ENCODE measurements around the gene MYCBPAP.

The MYCBPAP gene

DNA sequence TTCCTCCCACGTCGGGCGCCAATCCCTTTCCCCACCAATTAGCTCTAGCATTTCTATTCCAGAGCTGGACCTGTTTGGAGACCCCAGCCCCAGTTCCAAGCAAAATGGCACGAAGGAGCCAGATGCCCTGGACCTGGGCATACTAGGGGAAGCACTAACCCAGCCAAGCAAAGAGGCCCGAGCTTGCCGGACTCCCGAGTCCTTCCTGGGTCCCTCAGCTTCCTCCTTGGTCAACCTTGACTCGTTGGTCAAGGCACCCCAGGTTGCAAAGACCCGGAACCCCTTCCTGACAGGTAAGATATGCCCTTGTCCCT lies 33.1 kb downstream of the MYCBPAP start:
- DNase-seq, result no peak
- peaks cover 13% of the 10 kb centered on the region for H3K27me3 Mint-ChIP-seq
- peaks cover 15% of the 10 kb centered on the region for H3K4me1 Mint-ChIP-seq (ENCODE audit: low read depth)
- no peak overlapping the region for H3K27ac Mint-ChIP-seq
- H3K4me3 Mint-ChIP-seq, result peak overlapping the region; percentile 70
- H3K9me3 Mint-ChIP-seq, result no peaks in the 10 kb centered on the region
- no peaks in the 10 kb centered on the region for H3K36me3 Mint-ChIP-seq (ENCODE audit: low read depth)

DNA sequence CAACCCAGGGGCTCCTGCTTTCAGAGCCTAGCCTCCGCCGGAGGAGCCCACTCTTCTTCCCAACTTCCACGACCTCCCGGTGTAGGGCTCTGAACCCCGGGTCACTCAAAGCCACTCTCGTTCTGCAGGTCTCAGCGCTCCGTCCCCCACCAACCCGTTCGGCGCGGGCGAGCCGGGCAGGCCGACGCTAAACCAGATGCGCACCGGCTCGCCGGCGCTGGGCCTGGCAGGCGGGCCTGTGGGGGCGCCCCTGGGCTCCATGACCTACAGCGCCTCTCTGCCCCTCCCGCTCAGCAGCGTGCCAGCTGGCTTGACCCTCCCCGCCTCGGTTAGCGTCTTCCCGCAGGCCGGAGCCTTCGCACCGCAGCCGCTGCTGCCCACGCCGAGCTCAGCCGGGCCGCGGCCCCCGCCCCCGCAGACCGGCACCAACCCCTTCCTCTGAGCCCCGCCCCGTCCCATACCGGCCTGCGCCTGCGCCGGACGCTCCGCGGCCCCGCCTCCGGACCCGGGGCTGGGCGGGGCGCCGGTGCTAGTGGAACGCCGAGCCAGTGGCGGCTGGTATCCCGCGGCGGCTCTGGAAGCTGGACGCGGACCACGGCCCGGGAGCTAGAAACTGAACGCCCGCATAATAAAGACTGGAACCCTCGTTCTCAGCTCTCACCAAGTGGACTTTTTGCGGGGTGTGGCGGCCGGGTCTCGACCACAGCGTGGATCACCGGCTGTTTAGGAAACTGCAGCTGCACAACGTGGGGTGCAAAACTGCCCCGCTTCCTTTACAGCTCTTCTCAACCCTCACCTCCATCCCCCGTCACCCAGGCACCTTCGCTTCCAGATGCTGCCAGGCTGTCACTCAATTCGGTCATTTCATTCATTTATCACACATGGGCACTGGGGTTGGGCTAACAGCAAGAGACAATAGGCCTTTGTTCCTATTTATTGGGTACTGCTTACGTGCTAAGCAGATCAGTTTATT lies 33.8 kb downstream of the MYCBPAP start:
- Mint-ChIP-seq H3K9me3 (no peaks in the 10 kb centered on the region), H3K27me3 (peaks cover 13% of the 10 kb centered on the region), H3K4me1 (ENCODE audit: low read depth) (peaks cover 17% of the 10 kb centered on the region), H3K36me3 (ENCODE audit: low read depth) (no peaks in the 10 kb centered on the region), H3K27ac (no peak overlapping the region), H3K4me3 (peak overlapping the region; percentile 78)
- peak; percentile 94 for DNase-seq

DNA sequence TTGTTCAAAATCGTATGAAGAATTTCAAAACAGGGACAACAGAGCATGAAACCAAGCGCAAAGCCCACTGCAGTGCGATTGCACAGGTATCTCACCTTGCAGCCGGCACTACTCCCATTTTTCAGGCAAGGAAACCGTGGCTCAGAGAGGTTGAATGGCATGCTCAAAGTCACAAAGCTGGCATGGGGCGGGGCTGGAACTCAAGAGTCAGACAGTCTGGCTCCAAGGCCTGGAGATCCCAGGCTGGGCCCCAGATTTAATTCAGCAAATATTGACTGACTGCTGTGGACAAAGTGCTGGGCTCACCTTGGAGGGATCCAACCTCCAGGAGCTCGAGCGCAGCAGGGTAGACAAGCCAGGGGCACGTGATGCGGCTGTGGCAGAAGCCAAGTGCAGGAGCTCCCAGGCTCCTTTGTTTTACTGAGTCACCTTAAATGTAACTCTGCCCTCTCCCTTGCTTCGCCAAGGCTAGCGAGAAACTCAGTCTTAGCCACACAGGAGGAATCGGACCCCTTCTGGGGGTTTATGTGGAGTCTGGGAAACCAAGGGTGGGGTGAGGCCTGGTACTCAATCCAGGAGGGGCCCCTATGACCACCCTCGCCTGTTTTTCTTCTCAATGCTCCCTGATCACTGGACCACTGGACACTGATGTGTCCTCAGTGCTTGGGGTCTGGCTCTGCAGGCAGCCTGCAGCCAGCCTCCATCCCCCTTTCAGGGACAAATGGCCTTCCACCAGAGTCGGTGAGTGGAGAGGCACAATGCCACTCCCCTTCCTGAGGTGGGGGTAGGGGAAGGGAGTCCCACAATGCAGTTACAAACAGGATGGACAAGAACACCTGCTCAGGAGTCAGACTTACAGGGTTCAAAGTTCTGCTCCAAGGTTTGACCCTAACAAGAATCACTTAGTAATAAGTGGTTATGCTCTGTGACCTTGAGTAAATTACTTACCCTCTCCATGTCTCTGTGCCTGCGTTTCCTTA lies 34.8 kb downstream of the MYCBPAP start:
- Mint-ChIP-seq H3K36me3 (ENCODE audit: low read depth) (no peaks in the 10 kb centered on the region), H3K9me3 (no peaks in the 10 kb centered on the region), H3K4me3 (peak overlapping the region; percentile 78), H3K4me1 (ENCODE audit: low read depth) (peaks cover 20% of the 10 kb centered on the region), H3K27ac (no peak overlapping the region), H3K27me3 (peaks cover 13% of the 10 kb centered on the region)
- no peak for DNase-seq

DNA sequence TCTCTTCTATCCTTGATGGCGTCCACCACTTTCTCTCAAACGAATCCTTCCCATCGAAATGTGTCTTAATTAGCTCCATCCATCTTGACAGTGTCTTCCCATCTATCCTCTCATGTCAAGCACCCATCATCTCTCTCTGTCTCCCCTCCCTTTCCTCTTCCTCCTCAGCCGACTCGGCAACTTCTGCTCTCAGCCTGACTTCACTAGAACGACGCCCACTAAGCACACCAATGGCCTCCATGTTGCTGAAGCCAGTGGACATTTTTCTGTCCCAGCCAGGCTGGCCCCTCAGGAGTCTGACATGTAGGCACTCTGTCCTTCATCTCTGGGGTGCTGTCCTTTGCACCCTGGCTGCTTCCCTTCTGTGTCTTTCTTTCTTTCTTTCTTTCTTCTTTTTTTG lies 36.3 kb downstream of the MYCBPAP start:
- DNase-seq, result no peak
- Mint-ChIP-seq H3K4me3 (no peak overlapping the region), H3K9me3 (no peaks in the 10 kb centered on the region), H3K27me3 (peaks cover 13% of the 10 kb centered on the region), H3K27ac (no peak overlapping the region), H3K36me3 (ENCODE audit: low read depth) (no peaks in the 10 kb centered on the region), H3K4me1 (ENCODE audit: low read depth) (peaks cover 20% of the 10 kb centered on the region)

DNA sequence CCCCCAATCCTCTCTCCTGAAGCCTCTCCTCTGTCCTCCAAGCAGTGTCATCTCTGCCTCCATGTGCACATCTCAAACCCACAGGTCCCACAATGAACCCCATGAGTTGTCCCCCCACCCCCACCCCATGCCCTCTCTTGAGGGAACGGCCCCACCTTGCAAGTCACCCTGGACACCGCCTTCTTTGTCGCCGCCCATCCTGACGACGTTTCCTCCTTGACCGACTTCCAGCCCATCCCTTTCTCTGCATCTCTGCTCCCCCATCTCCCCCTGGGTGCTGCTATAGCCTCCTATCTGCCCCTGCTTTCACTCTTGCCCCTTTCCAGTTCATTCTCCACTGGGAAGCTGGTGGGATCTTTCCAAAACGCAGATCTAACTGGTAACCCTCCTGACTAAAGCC lies 37.1 kb downstream of the MYCBPAP start:
- H3K9me3 Mint-ChIP-seq, result no peaks in the 10 kb centered on the region
- H3K27me3 Mint-ChIP-seq, result peaks cover 13% of the 10 kb centered on the region
- no peak overlapping the region for H3K4me3 Mint-ChIP-seq
- H3K36me3 Mint-ChIP-seq (ENCODE audit: low read depth), result no peaks in the 10 kb centered on the region
- DNase-seq, result no peak
- H3K4me1 Mint-ChIP-seq (ENCODE audit: low read depth), result peaks cover 20% of the 10 kb centered on the region
- no peak overlapping the region for H3K27ac Mint-ChIP-seq

DNA sequence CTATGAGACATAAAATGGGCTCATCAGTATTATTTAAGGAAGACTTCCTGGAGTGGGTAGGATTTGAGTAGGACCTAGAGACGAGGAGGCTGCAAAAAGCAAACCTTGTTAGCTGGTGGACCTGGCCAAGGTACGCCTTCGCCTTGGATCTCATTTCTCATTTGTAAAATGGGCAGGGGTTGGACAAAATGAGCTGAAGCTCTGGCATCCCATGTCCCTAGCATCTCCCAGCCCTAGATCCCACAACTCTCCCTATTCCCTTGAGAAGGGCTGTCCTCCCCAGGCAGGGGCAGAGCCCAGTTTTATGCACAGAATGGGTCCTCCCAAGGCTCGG lies 38.4 kb downstream of the MYCBPAP start:
- Mint-ChIP-seq H3K4me3 (peak overlapping the region; percentile 8), H3K4me1 (ENCODE audit: low read depth) (peaks cover 14% of the 10 kb centered on the region), H3K27me3 (peaks cover 13% of the 10 kb centered on the region), H3K9me3 (no peaks in the 10 kb centered on the region), H3K36me3 (ENCODE audit: low read depth) (no peaks in the 10 kb centered on the region), H3K27ac (no peak overlapping the region)
- DNase-seq, result no peak

DNA sequence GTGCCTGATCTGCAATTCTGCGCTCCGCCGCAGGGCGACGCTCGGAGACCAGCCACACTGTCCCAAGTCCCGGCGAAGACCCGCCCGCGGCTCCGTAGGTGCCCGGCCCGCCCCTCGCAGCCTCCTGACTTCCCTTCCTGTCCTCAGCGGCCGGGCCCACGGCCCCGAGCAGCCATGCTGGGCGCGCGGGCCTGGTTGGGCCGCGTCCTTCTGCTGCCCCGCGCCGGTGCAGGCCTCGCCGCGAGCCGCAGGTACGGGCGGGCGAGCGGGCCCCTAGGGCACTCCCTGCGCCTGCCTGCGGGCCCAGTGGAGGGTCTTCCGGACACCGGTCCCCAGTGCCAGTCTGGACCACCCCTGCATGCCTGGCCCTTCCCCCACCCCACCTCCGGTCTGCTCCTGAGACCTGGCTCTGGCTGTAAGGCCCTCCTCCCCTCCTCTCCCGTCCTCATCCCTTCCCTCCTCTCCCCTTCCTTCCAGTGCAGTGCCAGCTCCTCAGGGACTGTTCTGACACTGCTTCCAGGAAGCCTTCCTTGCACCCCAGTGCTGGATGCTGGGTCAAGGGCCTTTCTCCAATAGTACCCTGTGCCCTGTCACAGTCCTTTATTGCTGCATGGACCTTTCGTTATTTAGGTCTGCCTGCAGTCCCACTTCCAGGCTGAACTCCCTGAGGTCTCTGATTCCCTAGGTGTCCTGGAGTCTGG lies 38.9 kb downstream of the MYCBPAP start, which contains the start of gene SPATA20:
Gene SPATA20, plus strand, starts transcription at position 140 of the 701 bp plus-strand sequence. Its CDS starts 35 bp downstream, at position 175.
- Mint-ChIP-seq H3K4me1 (ENCODE audit: low read depth) (peaks cover 10% of the 10 kb centered on the region), H3K27ac (peak within 1 kb of the TSS; percentile 7), H3K9me3 (no peaks in the 10 kb centered on the region), H3K36me3 (ENCODE audit: low read depth) (no peaks in the 10 kb centered on the region), H3K4me3 (peak within 1 kb of the TSS; percentile 66), H3K27me3 (peaks cover 13% of the 10 kb centered on the region)
- peak; percentile 89 for DNase-seq

DNA sequence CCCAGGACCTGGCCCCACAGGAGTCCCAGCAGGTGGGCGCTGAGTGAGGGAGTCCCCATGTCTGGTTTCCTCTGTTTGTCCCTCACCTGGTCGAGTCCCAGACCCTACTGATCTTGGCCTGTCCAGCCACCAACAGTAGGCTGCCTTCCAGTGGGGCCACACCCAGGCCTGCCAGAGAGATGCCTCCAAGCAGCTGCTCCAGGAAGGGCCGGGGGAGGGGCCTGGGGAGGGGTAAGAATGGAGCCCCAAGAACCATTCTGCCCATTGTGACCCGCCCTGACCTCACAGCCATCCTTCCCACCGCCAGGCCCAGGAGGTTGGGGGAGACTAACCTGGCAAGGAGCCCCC lies 39.5 kb downstream of the MYCBPAP start:
- Mint-ChIP-seq H3K27me3 (peaks cover 13% of the 10 kb centered on the region), H3K4me1 (ENCODE audit: low read depth) (peaks cover 5% of the 10 kb centered on the region), H3K27ac (no peak overlapping the region), H3K4me3 (peak overlapping the region; percentile 66), H3K9me3 (no peaks in the 10 kb centered on the region), H3K36me3 (ENCODE audit: low read depth) (no peaks in the 10 kb centered on the region)
- no peak for DNase-seq

DNA sequence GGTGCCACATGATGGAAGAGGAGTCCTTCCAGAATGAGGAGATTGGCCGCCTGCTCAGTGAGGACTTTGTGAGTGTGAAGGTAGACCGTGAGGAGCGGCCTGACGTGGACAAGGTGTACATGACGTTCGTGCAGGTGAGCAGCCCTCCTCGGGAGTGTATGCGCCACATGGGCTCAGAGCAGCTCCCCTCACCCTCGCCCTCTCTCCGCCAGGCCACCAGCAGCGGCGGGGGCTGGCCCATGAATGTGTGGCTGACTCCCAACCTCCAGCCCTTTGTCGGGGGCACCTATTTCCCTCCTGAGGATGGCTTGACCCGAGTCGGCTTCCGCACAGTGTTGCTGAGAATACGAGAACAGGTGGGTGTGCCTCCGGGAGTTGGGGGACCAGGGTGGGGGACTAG lies 40.6 kb downstream of the MYCBPAP start:
- DNase-seq, result no peak
- Mint-ChIP-seq H3K4me3 (no peak overlapping the region), H3K27ac (no peak overlapping the region), H3K36me3 (ENCODE audit: low read depth) (no peaks in the 10 kb centered on the region), H3K4me1 (ENCODE audit: low read depth) (peaks cover 5% of the 10 kb centered on the region), H3K27me3 (peaks cover 13% of the 10 kb centered on the region), H3K9me3 (no peaks in the 10 kb centered on the region)

DNA sequence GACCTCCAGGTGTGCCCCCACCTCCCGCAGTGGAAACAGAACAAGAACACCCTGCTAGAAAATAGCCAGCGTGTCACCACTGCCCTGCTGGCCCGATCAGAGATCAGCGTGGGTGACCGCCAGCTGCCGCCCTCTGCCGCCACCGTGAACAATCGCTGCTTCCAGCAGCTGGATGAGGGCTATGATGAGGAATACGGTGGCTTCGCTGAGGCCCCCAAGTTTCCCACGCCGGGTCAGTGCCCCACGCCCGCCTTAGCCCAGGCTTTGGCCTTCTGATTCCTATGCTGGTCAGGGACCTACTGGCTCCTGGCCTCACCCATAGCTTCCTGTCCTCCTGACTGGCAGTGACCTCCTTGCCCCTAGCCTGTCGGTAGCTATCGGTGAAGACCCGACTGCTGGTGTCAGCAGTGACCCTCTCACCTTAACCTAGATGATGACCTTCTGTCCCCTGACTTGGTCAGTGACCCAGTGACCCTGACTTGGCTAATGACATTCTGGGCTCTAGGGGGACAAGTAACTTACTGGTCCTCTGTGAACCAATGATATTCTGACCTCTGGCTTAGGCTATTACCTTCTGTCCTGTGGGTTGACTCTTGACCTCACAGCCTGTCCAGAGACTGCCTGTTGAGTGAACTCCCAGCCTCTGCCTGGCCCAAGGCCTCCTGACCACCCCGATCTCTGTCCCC lies 41.2 kb downstream of the MYCBPAP start:
- DNase-seq, result no peak
- Mint-ChIP-seq H3K9me3 (no peaks in the 10 kb centered on the region), H3K27me3 (peaks cover 8% of the 10 kb centered on the region), H3K27ac (no peak overlapping the region), H3K36me3 (ENCODE audit: low read depth) (no peaks in the 10 kb centered on the region), H3K4me3 (no peak overlapping the region), H3K4me1 (ENCODE audit: low read depth) (peaks cover 5% of the 10 kb centered on the region)

DNA sequence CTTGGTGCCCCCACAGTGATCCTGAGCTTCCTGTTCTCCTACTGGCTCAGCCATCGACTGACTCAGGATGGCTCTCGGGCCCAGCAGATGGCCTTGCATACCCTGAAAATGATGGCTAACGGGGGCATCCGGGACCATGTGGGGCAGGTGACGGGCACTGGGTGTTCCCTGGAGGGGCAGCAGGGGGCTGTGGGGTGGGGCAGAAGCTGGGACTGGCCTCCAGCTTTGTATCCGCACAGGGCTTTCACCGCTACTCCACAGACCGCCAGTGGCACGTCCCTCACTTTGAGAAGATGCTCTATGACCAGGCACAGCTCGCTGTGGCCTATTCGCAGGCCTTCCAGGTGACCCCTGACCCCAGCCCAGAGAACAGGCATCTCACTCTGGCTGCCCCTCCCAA lies 41.7 kb downstream of the MYCBPAP start:
- H3K4me1 Mint-ChIP-seq (ENCODE audit: low read depth), result peaks cover 5% of the 10 kb centered on the region
- peaks cover 6% of the 10 kb centered on the region for H3K27me3 Mint-ChIP-seq
- no peak overlapping the region for H3K4me3 Mint-ChIP-seq
- no peak overlapping the region for H3K27ac Mint-ChIP-seq
- H3K9me3 Mint-ChIP-seq, result no peaks in the 10 kb centered on the region
- H3K36me3 Mint-ChIP-seq (ENCODE audit: low read depth), result no peaks in the 10 kb centered on the region
- DNase-seq, result no peak

DNA sequence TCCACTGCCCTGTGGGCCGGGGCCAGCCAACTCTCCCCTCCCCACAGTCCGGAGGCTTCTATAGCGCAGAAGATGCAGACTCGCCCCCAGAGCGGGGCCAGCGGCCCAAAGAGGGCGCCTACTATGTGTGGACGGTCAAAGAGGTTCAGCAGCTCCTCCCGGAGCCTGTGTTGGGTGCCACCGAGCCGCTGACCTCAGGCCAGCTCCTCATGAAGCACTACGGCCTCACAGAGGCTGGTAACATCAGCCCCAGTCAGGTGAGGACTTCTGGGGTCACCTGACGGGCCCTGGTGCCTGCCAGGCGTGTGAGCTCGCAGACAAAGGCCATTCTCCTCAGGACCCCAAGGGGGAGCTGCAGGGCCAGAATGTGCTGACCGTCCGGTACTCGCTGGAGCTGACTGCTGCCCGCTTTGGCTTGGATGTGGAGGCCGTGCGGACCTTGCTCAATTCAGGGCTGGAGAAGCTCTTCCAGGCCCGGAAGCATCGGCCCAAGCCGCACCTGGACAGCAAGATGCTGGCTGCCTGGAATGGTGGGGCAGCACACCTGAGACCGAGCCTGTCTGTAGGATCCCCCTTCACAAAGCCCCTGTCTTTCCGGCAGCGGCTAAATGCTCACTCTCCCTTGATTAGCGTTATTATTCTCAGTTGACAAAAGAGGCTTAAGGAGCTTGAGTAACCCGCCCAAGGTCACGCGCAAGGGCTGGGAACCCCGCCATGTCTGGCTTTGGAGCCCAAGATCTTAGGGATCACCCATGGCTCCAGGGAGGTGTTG lies 42.6 kb downstream of the MYCBPAP start:
- DNase-seq, result no peak
- no peak overlapping the region for H3K27ac Mint-ChIP-seq
- peaks cover 3% of the 10 kb centered on the region for H3K27me3 Mint-ChIP-seq
- H3K36me3 Mint-ChIP-seq (ENCODE audit: low read depth), result no peaks in the 10 kb centered on the region
- H3K9me3 Mint-ChIP-seq, result no peaks in the 10 kb centered on the region
- H3K4me3 Mint-ChIP-seq, result no peak overlapping the region
- H3K4me1 Mint-ChIP-seq (ENCODE audit: low read depth), result peaks cover 5% of the 10 kb centered on the region

DNA sequence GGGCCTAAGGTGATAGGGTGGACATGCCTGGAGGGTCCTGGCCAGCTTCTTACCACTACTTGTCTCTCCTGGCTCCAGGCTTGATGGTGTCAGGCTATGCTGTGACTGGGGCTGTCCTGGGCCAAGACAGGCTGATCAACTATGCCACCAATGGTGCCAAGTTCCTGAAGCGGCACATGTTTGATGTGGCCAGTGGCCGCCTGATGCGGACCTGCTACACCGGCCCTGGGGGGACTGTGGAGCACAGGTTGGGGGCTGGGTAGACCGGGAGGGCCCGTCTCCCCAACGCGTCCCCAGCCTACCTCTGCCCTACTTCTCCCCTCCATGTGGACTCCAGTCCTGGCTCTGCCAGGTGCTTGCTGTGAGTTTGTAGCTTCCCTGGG lies 43.2 kb downstream of the MYCBPAP start:
- Mint-ChIP-seq H3K27me3 (peaks cover under 1% of the 10 kb centered on the region), H3K9me3 (no peaks in the 10 kb centered on the region), H3K4me1 (ENCODE audit: low read depth) (peaks cover 5% of the 10 kb centered on the region)

More for the DNA sequence above, 43.2 kb downstream of the MYCBPAP start:
- Mint-ChIP-seq H3K27ac (no peak overlapping the region), H3K36me3 (ENCODE audit: low read depth) (no peaks in the 10 kb centered on the region), H3K4me3 (no peak overlapping the region)
- no peak for DNase-seq
